Endothelial cell (in vitro differentiated cells): Measurements from ENCODE around the gene ARID1B. TPM values are rescaled to one million over a fixed set of nuclear protein-coding genes. Genes with fewer than 3 reads are reported as not detected.

ENCODE experiments used
- DNase-seq: peaks from one replicate; pipeline ENCODE4 v3.0.0; 2021; ENCODE audit warnings: low spot score
- H3K27ac Mint-ChIP-seq: one replicate; pipeline ENCODE4 v1.8.0; 2021; ENCODE audit warnings: mixed read lengths, inconsistent platforms; ENCODE audit not compliant: unreplicated experiment
- H3K27me3 Mint-ChIP-seq: one replicate; pipeline ENCODE4 v1.8.0; 2021; ENCODE audit warnings: mild to moderate bottlenecking, moderate library complexity, mixed read lengths, inconsistent platforms; ENCODE audit not compliant: unreplicated experiment
- H3K36me3 Mint-ChIP-seq: one replicate; pipeline ENCODE4 v1.8.0; 2021; ENCODE audit warnings: mild to moderate bottlenecking, low read depth, mixed read lengths, inconsistent platforms; ENCODE audit not compliant: unreplicated experiment
- H3K4me1 Mint-ChIP-seq: one replicate; pipeline ENCODE4 v1.8.0; 2021; ENCODE audit warnings: mild to moderate bottlenecking, mixed read lengths, inconsistent platforms; ENCODE audit not compliant: unreplicated experiment
- H3K4me3 Mint-ChIP-seq: one replicate; pipeline ENCODE4 v1.8.0; 2021; ENCODE audit warnings: mild to moderate bottlenecking, mixed read lengths, inconsistent platforms; ENCODE audit not compliant: unreplicated experiment
- H3K9me3 Mint-ChIP-seq: one replicate; pipeline ENCODE4 v1.8.0; 2021; ENCODE audit warnings: mixed read lengths, inconsistent platforms; ENCODE audit not compliant: unreplicated experiment
- total RNA-seq: library from RNA; stranded (reverse); fragmentation: NEBNext Ultra II Directional; extraction: Animal tissue kit (Norgen Biotek cat#: 25700); gene quantifications from one replicate; pipeline ENCODE4 v1.2.1, GENCODE V29; 2021; ENCODE audit not compliant: unreplicated experiment
- TF ChIP-seq, protein P1 (sequence below): fragments of 200-600 bp; sonication (generic); IDR thresholded peaks from one replicate; pipeline ENCODE4 v1.5.0; 2021; ENCODE audit warnings: antibody characterized with exemption; ENCODE audit not compliant: unreplicated experiment

ARID1B gene
- total RNA-seq, 1 donor from 2014 or later, result 104 TPM

DNA sequence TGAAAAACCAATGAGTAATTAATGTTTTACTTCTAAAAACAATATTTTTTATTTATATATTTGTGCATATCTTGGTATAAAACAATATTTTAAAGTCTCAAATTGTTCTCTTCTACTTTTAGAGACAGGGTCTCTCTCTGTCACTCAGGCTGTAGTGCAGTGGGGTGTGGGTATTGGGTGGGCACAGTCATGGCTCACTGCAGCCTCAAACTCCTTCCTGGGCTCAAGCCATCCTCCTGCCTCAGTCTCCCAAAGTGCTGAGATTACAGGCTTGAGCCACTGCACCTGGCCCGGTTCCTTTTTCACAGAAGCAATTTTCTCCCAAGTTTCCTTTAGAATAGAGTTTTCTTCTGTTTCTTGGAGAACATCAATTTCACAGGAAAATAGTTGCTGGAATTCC lies 443.3 kb downstream of the ARID1B start:
- H3K27me3 Mint-ChIP-seq, result peaks cover 9% of the 10 kb centered on the region
- peaks cover 5% of the 10 kb centered on the region for H3K36me3 Mint-ChIP-seq
- no peak overlapping the region for H3K27ac Mint-ChIP-seq
- DNase-seq, result no peak
- no peaks in the 10 kb centered on the region for H3K9me3 Mint-ChIP-seq
- H3K4me1 Mint-ChIP-seq, result peaks cover 3% of the 10 kb centered on the region
- TF ChIP-seq, protein P1, sequence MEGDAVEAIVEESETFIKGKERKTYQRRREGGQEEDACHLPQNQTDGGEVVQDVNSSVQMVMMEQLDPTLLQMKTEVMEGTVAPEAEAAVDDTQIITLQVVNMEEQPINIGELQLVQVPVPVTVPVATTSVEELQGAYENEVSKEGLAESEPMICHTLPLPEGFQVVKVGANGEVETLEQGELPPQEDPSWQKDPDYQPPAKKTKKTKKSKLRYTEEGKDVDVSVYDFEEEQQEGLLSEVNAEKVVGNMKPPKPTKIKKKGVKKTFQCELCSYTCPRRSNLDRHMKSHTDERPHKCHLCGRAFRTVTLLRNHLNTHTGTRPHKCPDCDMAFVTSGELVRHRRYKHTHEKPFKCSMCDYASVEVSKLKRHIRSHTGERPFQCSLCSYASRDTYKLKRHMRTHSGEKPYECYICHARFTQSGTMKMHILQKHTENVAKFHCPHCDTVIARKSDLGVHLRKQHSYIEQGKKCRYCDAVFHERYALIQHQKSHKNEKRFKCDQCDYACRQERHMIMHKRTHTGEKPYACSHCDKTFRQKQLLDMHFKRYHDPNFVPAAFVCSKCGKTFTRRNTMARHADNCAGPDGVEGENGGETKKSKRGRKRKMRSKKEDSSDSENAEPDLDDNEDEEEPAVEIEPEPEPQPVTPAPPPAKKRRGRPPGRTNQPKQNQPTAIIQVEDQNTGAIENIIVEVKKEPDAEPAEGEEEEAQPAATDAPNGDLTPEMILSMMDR, result no peak
- H3K4me3 Mint-ChIP-seq, result no peak overlapping the region

DNA sequence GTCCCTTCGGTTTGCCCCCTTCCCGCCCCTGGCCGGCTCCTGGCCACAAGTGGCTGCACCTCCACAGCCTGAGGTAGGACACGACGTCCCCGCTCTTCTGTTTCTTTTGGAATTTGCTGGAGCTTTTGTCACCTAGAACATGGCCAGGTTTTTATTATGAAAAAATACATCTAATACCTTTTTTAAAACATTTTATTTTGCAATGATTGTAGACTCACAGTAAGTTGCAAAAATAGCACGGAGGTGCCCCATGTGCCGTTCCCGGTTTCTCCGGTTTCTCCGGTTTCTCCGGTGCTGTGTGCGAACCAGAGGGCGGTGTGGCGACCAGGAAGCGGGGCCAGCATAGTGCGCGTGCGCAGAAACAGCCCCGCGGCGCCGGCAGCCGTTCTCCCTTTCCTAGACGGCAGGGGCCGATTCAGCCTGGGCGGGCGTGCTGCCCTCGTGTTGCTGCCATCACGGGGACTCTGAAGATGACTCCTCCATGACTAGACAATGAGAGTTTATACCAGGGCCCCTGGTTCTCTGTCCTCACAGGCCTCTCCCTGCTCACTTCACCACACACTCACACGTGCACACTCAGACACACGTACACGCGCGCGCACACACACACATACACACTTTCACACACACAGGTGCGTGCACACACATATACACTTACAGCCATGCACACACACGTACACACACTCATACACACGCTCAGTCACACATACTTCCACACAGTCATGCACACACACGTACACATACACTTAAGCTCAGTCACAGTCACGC lies 444.1 kb downstream of the ARID1B start:
- peak; percentile 75 for DNase-seq
- H3K27ac Mint-ChIP-seq, result no peak overlapping the region
- peaks cover 8% of the 10 kb centered on the region for H3K36me3 Mint-ChIP-seq
- H3K9me3 Mint-ChIP-seq, result no peaks in the 10 kb centered on the region
- TF ChIP-seq, protein P1, result no peak
- H3K27me3 Mint-ChIP-seq, result peaks cover 9% of the 10 kb centered on the region
- H3K4me3 Mint-ChIP-seq, result no peak overlapping the region
- H3K4me1 Mint-ChIP-seq, result peaks cover 3% of the 10 kb centered on the region

DNA sequence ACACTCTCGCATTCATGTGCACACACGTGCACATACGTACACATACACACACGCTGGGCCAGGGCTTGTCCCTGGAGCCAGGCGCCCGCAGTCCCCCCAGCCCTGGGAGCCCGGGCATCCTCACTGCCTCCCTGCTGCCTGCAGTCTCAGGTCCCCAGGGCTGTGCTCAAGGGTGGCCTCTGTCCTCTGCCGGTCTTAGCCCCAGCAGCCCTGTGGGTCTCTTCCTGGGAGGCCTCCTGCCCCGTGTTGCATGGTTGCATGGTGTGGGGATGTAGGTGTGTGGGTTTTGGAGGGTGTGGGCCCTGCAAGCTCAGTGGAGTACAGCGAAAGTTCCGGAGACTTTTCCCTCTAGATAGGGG lies 444.6 kb downstream of the ARID1B start:
- TF ChIP-seq, protein P1, result no peak
- no peak overlapping the region for H3K4me3 Mint-ChIP-seq
- no peak for DNase-seq
- H3K27me3 Mint-ChIP-seq, result peaks cover 7% of the 10 kb centered on the region
- peaks cover 8% of the 10 kb centered on the region for H3K36me3 Mint-ChIP-seq
- H3K4me1 Mint-ChIP-seq, result peaks cover 3% of the 10 kb centered on the region
- no peak overlapping the region for H3K27ac Mint-ChIP-seq
- H3K9me3 Mint-ChIP-seq, result no peaks in the 10 kb centered on the region

DNA sequence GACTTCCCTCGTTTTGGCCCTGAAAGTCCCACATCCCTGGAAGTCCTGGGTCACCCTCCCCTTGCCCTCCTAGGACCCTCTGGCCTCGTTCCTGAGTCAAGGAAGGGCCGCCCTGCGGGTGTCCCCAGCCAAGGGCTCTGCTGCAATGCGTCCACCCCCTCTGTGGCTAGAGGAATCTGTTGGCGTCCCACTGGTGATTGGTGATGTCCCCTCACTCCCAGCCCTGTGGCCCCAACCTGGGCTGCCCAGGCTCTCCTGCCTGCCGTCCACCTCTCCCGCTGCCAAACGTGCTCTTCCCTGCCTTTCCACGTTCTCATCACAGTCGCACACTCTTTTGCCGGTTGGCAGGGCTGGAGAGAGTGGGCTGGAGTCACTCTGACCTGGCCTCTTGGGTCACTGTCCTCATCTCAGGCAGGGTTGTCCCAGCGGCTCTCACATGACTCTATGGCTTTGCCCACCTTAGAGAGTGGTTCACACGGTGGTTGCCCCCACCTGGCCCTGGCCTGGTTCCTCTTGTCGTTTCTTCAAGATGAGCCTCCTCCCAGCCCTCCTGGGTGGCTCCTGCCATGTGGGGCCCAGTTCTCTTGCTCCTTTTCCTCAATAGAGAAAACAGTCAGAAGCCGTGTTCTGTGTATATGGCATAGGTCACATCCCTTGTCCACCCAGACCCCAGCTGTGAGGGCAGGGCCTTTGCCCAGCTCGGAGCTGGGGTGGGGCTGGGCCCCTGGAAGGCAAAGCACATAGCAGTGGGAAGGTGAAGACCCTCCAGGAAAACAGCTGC lies 445.2 kb downstream of the ARID1B start:
- Mint-ChIP-seq H3K27ac (no peak overlapping the region), H3K36me3 (peaks cover 8% of the 10 kb centered on the region), H3K27me3 (peaks cover 7% of the 10 kb centered on the region), H3K9me3 (no peaks in the 10 kb centered on the region), H3K4me3 (no peak overlapping the region), H3K4me1 (peaks cover 3% of the 10 kb centered on the region)
- no peak for DNase-seq
- TF ChIP-seq, protein P1, result no peak

DNA sequence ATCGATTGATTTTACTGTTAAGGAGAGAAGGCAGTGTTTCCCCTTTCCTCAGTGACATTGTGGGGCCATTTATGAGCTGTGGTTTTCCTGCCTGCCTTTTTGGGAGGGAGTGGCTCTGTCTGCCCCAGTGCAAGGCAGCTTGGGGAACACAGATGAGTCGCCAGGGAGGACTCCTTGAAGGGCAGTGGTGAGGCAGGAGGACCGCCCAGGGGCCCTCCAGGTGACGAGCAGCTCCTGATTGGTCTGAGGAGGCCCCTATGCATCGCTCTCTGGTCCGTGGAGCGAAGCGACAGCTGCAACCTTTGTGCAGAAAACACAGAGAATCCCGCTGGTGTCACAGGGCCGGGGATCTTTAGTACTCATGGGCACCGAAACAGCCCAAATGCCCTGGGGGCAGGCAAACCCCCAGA lies 445.8 kb downstream of the ARID1B start:
- Mint-ChIP-seq H3K27ac (peak overlapping the region; percentile 52), H3K9me3 (no peaks in the 10 kb centered on the region), H3K4me1 (peaks cover 3% of the 10 kb centered on the region), H3K36me3 (peaks cover 8% of the 10 kb centered on the region), H3K4me3 (no peak overlapping the region), H3K27me3 (peaks cover 7% of the 10 kb centered on the region)
- no peak for DNase-seq
- TF ChIP-seq, protein P1, result no peak
